Measurements from ENCODE around the gene HGFAC.

Gene HGFAC

GRCh38 chr4:3485886-3486540 lies 44.2 kb downstream of the HGFAC start:
- no peak for DNase-seq (ENCODE audit: low read depth, low spot score)

GRCh38 chr4:3486541-3487540 lies 45.1 kb downstream of the HGFAC start:
- DNase-seq (ENCODE audit: low read depth, low spot score) = no peak

GRCh38 chr4:3487861-3488260 lies 46.1 kb downstream of the HGFAC start:
- no peak for DNase-seq (ENCODE audit: low read depth, low spot score)

GRCh38 chr4:3488820-3489219 lies 47.1 kb downstream of the HGFAC start:
- no peak for DNase-seq (ENCODE audit: low read depth, low spot score)

GRCh38 chr4:3489451-3489962 lies 47.7 kb downstream of the HGFAC start:
- no peak for DNase-seq (ENCODE audit: low read depth, low spot score)

- no peak for DNase-seq (ENCODE audit: low read depth, low spot score)
Observed at GRCh38 chr4:3491681-3492405, 50.1 kb downstream of the HGFAC start.

GRCh38 chr4:3492741-3493719 lies 51.3 kb downstream of the HGFAC start:
- DNase-seq (ENCODE audit: low read depth, low spot score) = no peak

GRCh38 chr4:3493720-3494461 lies 52.1 kb downstream of the HGFAC start:
- no peak for DNase-seq (ENCODE audit: low read depth, low spot score)

GRCh38 chr4:3494462-3494871 lies 52.7 kb downstream of the HGFAC start:
- DNase-seq (ENCODE audit: low read depth, low spot score) = no peak

GRCh38 chr4:3495204-3495975 lies 53.6 kb downstream of the HGFAC start:
- DNase-seq (ENCODE audit: low read depth, low spot score) = no peak

GRCh38 chr4:3496021-3496420 lies 54.3 kb downstream of the HGFAC start:
- DNase-seq (ENCODE audit: low read depth, low spot score) = no peak

- DNase-seq (ENCODE audit: low read depth, low spot score) = no peak
Observed at GRCh38 chr4:3497095-3497494, 55.3 kb downstream of the HGFAC start.

- DNase-seq (ENCODE audit: low read depth, low spot score) = no peak
Observed at GRCh38 chr4:3497523-3498389, 56.0 kb downstream of the HGFAC start.

- no peak for DNase-seq (ENCODE audit: low read depth, low spot score)
Observed at GRCh38 chr4:3498407-3498806, 56.6 kb downstream of the HGFAC start.

Data from activated CD4-positive, CD25-positive, alpha-beta regulatory T cell treated with anti-CD3 and anti-CD28 coated beads, Interleukin-2, amount 50 U/mL, for 16 hours (primary cell).